Measurements from ENCODE around the gene STRIT1.
"Not testable (repeated sequence)": the region's sequence is repeated elsewhere in the genome, so short reads cannot be mapped to it uniquely, and the experiment has no call there.

STRIT1 gene

GRCh38 chr3:155271343-155271613, 22.2 kb downstream of the STRIT1 start:
- DNase-seq (ENCODE audit: low read depth in 2 of 3, low spot score in 2 of 3) = no peak

- no peak for DNase-seq (ENCODE audit: low read depth in 2 of 3, low spot score in 2 of 3)
Observed at GRCh38 chr3:155270485-155271342, 22.8 kb downstream of the STRIT1 start.

- DNase-seq (ENCODE audit: low read depth in 2 of 3, low spot score in 2 of 3) = no peak
Observed at GRCh38 chr3:155270063-155270462, 23.4 kb downstream of the STRIT1 start.

- DNase-seq (ENCODE audit: low read depth in 2 of 3, low spot score in 2 of 3) = not testable (repeated sequence)
Observed at GRCh38 chr3:155262855-155263254, 30.6 kb downstream of the STRIT1 start.

- no peak for DNase-seq (ENCODE audit: low read depth in 2 of 3, low spot score in 2 of 3)
Observed at GRCh38 chr3:155262295-155262694, 31.2 kb downstream of the STRIT1 start.

GRCh38 chr3:155254445-155254844, 39.0 kb downstream of the STRIT1 start:
- no peak for DNase-seq (ENCODE audit: low read depth in 2 of 3, low spot score in 2 of 3)

- no peak for DNase-seq (ENCODE audit: low read depth in 2 of 3, low spot score in 2 of 3)
Observed at GRCh38 chr3:155252535-155252934, 40.9 kb downstream of the STRIT1 start.

GRCh38 chr3:155252021-155252420, 41.5 kb downstream of the STRIT1 start:
- DNase-seq (ENCODE audit: low read depth in 2 of 3, low spot score in 2 of 3) = no peak

- DNase-seq (ENCODE audit: low read depth in 2 of 3, low spot score in 2 of 3) = no peak
Observed at GRCh38 chr3:155248531-155249187, 44.8 kb downstream of the STRIT1 start.

- no peak for DNase-seq (ENCODE audit: low read depth in 2 of 3, low spot score in 2 of 3)
Observed at GRCh38 chr3:155244699-155245098, 48.8 kb downstream of the STRIT1 start.

GRCh38 chr3:155244216-155244615, 49.3 kb downstream of the STRIT1 start:
- no peak for DNase-seq (ENCODE audit: low read depth in 2 of 3, low spot score in 2 of 3)

- no peak for DNase-seq (ENCODE audit: low read depth in 2 of 3, low spot score in 2 of 3)
Observed at GRCh38 chr3:155243512-155243921, 50.0 kb downstream of the STRIT1 start.

- no peak for DNase-seq (ENCODE audit: low read depth in 2 of 3, low spot score in 2 of 3)
Observed at GRCh38 chr3:155242342-155242741, 51.1 kb downstream of the STRIT1 start.

GRCh38 chr3:155241579-155241978, 51.9 kb downstream of the STRIT1 start:
- no peak for DNase-seq (ENCODE audit: low read depth in 2 of 3, low spot score in 2 of 3)

Data from activated CD8-positive, alpha-beta memory T cell treated with anti-CD3 and anti-CD28 coated beads for 48 hours (primary cell).